Stomach smooth muscle (tissue), 2 donors: Measurements from ENCODE around the gene KCTD14.
"Not testable (repeated sequence)": the region's sequence is repeated elsewhere in the genome, so short reads cannot be mapped to it uniquely, and the experiment has no call there.

ENCODE experiments used
- H3K27ac ChIP-seq: one replicate; pipeline ENCODE4 v1.7.0; 2013; ENCODE audit warnings: mild to moderate bottlenecking, low read length, inconsistent platforms
- H3K27me3 ChIP-seq, 2 donors: one replicate each; pipeline ENCODE4 v1.7.0; 2013; ENCODE audit warnings: low read length in 2 of 2; ENCODE audit not compliant: insufficient read depth in 2 of 2, control insufficient read depth in 1 of 2
- H3K36me3 ChIP-seq, 2 donors: one replicate each; pipeline ENCODE4 v1.7.0; 2013; ENCODE audit warnings: low read length in 2 of 2; ENCODE audit not compliant: control insufficient read depth in 2 of 2, insufficient read depth in 2 of 2
- H3K4me1 ChIP-seq: one replicate; pipeline ENCODE4 v1.7.0; 2013; ENCODE audit warnings: low read length; ENCODE audit not compliant: control insufficient read depth, insufficient read depth
- H3K4me3 ChIP-seq, 2 donors: one replicate each; pipeline ENCODE4 v1.7.0; 2013; ENCODE audit warnings: low read length in 2 of 2
- H3K9ac ChIP-seq, 2 donors: one replicate each; pipeline ENCODE4 v1.7.0; 2013; ENCODE audit warnings: low read length in 2 of 2, mild to moderate bottlenecking in 1 of 2
- H3K9me3 ChIP-seq, 2 donors: one replicate each; pipeline ENCODE4 v1.7.0; 2013; ENCODE audit warnings: low read length in 2 of 2; ENCODE audit not compliant: control insufficient read depth in 2 of 2
- donor health status: healthy.
- donor health status: Pancreatic carcinoma.

The KCTD14 gene

DNA sequence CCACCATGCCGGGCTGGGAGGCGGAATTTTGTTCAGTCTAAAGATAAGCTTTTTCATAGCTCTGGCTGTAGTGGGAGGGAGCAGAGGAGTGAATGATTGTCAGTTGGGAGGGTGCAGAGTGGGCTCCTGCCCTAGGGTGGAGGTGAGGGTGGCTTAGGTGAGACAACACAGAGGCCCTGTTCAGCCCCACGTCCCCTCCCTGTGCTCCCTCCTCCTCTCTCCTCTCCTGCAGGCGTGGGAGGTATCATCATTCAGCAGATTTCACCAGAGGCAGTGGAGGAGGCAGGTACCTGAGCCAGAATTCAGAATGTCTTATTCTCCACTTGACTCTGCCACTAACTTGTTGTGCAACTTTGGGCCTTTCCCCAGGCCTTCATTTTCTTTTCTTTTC, 38.8 kb upstream of the KCTD14 start:
- no peak overlapping the region for H3K4me3 ChIP-seq
- peaks cover 6% of the 10 kb centered on the region for H3K4me1 ChIP-seq
- H3K27ac ChIP-seq = no peak overlapping the region
- no peaks in the 10 kb centered on the region for H3K27me3 ChIP-seq
- H3K9me3 ChIP-seq = no peaks in the 10 kb centered on the region
- no peak overlapping the region for H3K9ac ChIP-seq
- no peaks in the 10 kb centered on the region for H3K36me3 ChIP-seq

DNA sequence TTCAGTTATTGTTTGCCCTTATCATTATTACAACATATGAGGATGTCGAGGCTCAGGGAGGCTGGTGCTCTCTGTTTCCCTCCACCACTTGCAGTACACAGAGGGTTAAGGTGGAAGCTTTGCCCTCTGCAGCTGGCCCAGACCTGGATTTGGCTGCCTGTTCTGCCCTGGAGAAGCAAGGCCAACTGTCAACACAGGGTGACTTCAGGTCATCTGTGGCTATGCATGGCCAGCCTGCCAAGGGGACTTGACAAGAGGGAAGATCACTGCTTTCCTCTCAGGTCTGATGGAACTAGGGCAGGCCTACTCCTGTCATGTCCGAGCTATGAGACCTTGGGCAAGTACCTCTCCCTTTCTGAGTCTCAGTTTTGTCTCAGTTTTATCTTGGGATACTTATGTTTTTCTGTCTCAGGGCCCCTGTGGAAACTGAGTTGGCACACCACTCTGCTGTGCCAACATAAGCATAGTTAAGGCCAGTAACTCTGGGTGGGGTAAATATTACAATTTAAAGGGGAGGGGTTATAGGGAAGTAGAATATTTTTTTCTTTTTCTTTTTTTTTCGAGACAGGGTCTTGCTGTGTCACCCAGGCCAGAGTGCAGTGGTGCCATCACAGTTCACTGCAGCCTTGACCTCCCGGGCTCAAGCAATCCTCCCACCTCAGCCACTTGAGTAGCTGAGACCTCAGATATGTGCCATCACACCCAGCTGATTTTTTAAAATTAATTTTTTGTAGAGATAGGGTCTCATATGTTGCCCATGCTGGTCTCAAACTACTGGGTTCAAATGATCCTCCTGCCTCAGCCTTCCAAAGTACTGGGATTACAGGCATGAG, 38.2 kb upstream of the KCTD14 start:
- no peaks in the 10 kb centered on the region for H3K36me3 ChIP-seq
- H3K9ac ChIP-seq = peak overlapping the region in 1 of 2 donors; percentile 13
- no peaks in the 10 kb centered on the region for H3K9me3 ChIP-seq
- H3K27ac ChIP-seq = no peak overlapping the region
- H3K4me1 ChIP-seq = peaks cover 6% of the 10 kb centered on the region
- H3K27me3 ChIP-seq = no peaks in the 10 kb centered on the region
- H3K4me3 ChIP-seq = no peak overlapping the region

DNA sequence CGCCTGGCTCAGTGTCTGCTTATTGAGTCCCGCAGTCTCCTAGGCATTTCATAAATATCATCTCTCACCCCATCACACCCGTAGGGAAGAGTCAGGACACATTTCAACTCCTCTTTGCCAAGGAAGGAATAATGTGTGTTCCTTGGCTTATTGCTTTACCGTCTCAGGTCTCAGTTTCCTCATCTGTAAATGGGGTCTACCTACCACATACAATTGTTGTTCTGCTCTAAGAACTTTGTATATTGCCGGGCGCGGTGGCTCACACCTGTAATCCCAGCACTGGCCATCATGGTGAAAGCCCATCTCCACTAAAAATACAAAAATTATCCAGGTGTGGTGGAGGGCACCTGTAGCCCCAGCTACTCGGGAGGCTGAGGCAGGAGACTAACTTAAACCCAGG, 37.5 kb upstream of the KCTD14 start:
- peaks cover 6% of the 10 kb centered on the region for H3K4me1 ChIP-seq
- H3K36me3 ChIP-seq = no peaks in the 10 kb centered on the region
- no peak overlapping the region for H3K4me3 ChIP-seq
- no peaks in the 10 kb centered on the region for H3K27me3 ChIP-seq
- no peaks in the 10 kb centered on the region for H3K9me3 ChIP-seq
- no peak overlapping the region for H3K27ac ChIP-seq
- no peak overlapping the region for H3K9ac ChIP-seq

DNA sequence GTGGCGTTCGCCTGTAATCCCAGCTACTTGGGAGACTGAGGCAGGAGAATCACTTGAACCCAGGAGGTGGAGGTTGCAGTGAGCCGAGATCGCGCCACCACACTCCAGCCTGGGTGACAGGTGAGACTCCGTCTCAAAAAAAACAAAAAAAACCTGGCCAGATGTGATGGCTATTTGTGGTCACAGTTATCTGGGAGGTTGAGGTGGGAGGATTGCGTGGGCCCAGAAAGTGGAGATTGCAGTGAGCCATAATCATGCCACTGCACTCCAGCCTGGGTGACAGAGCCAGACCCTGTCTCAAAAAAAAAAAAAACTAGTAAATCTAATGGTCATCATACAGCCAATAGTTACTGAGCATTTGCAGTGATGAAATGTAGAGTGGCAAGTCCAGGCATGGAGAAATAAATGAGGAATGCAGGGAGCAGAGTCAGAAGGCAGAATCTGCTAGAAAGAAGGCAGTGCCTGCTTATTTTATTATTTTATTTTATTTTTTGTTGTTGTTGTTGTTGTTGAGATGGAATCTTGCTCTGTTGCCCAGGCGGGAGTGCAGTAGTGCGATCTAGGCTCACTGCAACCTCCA, 36.8 kb upstream of the KCTD14 start:
- not testable (repeated sequence) for H3K27ac ChIP-seq, H3K4me1 ChIP-seq, H3K36me3 ChIP-seq, H3K27me3 ChIP-seq, H3K4me3 ChIP-seq, H3K9me3 ChIP-seq, H3K9ac ChIP-seq

DNA sequence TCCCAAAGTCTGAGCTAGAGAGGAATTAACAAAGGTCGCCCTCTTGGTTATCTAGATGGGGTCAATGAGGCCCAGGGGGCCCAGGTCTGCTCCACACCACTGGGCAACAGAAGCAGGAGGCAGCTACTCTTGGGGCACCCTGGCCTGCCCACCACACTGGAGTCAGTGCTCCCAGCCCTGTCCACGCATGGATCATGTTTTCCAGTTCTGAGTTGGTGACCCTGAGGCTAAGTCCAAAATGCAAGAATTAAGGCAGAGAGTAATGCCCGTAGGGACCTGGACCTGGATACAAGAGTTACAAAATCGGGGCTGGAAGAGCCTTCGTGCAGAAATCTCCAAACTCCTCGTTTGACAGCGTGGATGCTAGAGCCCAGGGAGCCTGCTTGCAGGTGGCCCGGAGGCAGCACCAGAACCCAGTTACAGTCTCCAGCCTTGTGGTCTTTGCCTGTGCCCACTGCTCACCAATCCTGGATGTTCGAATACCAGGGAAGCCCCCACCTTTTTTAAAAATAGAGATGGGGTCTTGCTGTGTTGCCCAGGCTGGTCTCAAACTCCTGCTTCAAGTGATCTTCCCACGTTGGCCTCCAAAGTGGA, 34.5 kb upstream of the KCTD14 start:
- Histone ChIP-seq H3K4me3 (no peak overlapping the region), H3K27me3 (no peaks in the 10 kb centered on the region), H3K4me1 (peaks cover 6% of the 10 kb centered on the region), H3K27ac (no peak overlapping the region), H3K36me3 (no peaks in the 10 kb centered on the region), H3K9me3 (no peaks in the 10 kb centered on the region), H3K9ac (no peak overlapping the region)

DNA sequence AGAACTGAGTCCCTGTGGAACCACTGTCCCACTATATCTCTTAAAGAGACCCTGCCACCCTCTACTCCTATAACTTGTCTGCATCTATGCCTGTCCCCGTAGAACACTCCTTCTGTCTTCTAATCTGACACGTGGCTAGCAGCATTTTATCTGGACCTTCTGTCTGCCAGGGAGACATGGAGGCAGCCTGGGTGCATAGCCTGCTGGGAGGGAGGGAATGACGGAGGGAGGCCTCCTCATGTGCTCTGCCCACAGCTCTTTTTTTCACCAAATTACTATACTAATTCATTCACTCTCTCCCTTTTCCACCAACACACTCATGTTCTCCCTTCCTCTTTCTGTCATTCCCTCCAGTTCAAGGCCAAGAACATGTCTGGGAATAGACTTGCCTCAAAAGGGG, 33.0 kb upstream of the KCTD14 start:
- H3K4me3 ChIP-seq = no peak overlapping the region
- H3K9ac ChIP-seq = no peak overlapping the region
- no peaks in the 10 kb centered on the region for H3K9me3 ChIP-seq
- H3K27ac ChIP-seq = no peak overlapping the region
- no peaks in the 10 kb centered on the region for H3K27me3 ChIP-seq
- H3K36me3 ChIP-seq = no peaks in the 10 kb centered on the region
- peaks cover 1% of the 10 kb centered on the region for H3K4me1 ChIP-seq

DNA sequence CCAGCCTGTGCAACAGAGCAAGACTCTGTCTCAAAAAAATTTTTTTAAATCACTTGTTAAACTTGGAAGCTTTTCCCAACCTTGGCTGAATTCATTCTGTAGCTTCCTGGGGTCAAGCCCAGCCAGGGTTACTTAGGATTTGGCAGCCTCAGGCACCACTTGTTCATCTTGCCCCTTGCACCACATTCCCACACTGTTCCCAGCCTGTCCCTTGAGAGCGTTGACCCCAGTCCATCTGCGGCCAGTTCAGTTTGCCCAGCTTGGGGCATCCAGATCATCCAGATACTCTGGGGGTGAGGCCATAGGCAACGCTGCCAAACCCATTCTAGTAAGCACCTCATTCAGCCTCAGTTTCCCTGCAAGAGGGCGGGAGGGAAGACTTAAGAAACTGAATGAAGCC, 31.9 kb upstream of the KCTD14 start:
- H3K9ac ChIP-seq = no peak overlapping the region
- no peaks in the 10 kb centered on the region for H3K36me3 ChIP-seq
- no peak overlapping the region for H3K27ac ChIP-seq
- H3K9me3 ChIP-seq = no peaks in the 10 kb centered on the region
- no peaks in the 10 kb centered on the region for H3K27me3 ChIP-seq
- no peaks in the 10 kb centered on the region for H3K4me1 ChIP-seq
- no peak overlapping the region for H3K4me3 ChIP-seq

DNA sequence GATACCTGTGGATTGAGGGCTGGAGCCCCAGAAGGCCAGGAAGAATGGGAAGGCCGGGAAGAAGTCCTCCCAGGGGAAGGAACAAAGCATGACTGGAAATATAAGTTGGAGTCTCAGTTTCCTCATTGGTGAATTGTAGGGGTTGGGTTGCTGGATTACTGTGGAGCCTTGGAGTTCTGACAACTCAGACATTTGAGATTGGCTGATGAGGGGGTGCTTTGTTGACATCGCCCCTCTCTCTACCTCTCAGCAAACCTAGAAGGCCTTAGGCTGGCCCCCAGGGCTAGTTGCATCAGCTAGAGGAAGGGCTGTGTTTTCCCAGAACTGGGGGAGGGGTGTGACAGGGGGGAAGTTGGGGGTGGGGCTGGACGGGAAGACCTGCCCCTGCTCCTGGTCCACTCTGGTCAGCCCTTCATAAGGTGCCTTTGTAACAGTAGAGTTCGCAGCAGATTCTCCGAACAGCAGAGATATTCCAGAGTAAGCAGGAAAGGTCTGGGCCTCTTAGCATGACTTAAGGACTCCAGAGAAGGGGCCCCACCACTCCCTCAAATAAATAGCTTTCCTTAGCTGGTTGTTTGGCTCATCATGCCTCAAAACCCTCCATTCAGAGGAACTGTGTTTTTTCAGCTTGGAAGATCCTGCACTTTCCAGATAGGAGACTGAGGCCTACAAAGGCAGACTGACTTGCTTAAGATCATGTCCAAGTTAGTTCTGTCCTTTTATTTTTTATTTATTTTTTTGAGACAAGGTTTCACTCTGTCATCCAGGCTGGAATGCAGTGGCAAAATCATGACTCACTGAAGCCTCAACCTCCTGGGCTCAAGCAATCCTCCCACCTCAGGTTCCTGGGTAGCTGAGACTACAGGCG, 28.1 kb upstream of the KCTD14 start:
- H3K4me1 ChIP-seq = peaks cover 2% of the 10 kb centered on the region
- no peak overlapping the region for H3K27ac ChIP-seq
- no peaks in the 10 kb centered on the region for H3K9me3 ChIP-seq
- H3K27me3 ChIP-seq = no peaks in the 10 kb centered on the region
- no peak overlapping the region for H3K9ac ChIP-seq
- H3K36me3 ChIP-seq = no peaks in the 10 kb centered on the region
- no peak overlapping the region for H3K4me3 ChIP-seq

DNA sequence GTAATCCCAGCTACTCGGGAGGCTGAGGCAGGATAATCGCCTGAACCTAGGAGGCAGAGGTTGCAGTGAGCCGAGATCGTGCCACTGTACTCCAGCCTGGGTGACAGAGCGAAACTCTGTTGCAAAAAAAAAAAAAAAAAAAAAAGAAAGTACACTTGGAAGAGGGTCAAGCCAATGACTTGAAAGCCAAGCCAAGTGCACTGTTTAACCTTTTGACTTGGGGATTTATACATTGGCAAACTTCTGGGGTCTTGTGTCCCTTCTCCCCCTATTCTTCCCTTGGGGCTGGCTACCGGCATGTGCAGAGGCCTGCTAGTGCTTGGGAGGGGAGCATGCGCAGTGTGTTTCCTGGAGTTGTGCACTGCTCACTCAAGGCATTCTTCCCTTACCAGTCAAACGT, 26.3 kb upstream of the KCTD14 start:
- no peak overlapping the region for H3K4me3 ChIP-seq
- H3K27ac ChIP-seq = no peak overlapping the region
- no peak overlapping the region for H3K9ac ChIP-seq
- peaks cover 9% of the 10 kb centered on the region for H3K4me1 ChIP-seq
- no peaks in the 10 kb centered on the region for H3K9me3 ChIP-seq
- no peaks in the 10 kb centered on the region for H3K27me3 ChIP-seq
- H3K36me3 ChIP-seq = no peaks in the 10 kb centered on the region

DNA sequence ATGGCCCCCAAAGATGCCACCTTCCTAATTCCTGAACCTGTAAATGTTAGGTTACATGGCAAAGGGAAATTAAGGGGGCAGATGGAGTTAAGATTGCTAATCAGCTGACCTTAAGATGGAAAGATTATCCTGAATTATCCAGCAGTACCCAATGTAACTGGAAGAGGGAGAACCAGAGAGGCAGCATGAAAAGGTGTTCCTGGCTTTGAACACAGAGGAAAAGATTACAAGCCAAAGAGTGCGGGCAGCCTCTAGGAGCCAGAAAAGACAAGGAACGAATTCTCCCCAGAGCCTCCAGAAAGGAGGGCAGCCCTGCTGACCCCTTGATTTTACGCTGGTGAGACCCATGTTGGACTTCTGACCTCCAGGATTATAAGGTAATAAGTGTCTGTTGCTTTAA, 25.5 kb upstream of the KCTD14 start:
- Histone ChIP-seq H3K27me3 (no peaks in the 10 kb centered on the region), H3K4me3 (no peak overlapping the region), H3K27ac (no peak overlapping the region), H3K9ac (no peak overlapping the region), H3K36me3 (no peaks in the 10 kb centered on the region), H3K4me1 (peaks cover 9% of the 10 kb centered on the region), H3K9me3 (no peaks in the 10 kb centered on the region)
